ENCODE data around the gene WNT7A.

GRCh38 chr3:13772321-13772745, 107.5 kb downstream of the WNT7A start:
- no peak for TF ChIP-seq CTCF (IDR thresholded peaks at IDR 0.05)
- TF ChIP-seq POLR2AphosphoS5 (IDR thresholded peaks at IDR 0.05; ENCODE audit: low read depth, low read length): no peak
- no peak for TF ChIP-seq REST (IDR thresholded peaks at IDR 0.05; ENCODE audit: low read depth, low read length)
- TF ChIP-seq RXRA (IDR thresholded peaks at IDR 0.05; ENCODE audit: borderline replicate concordance, low read depth): no peak
- TF ChIP-seq SIN3A (IDR thresholded peaks at IDR 0.05; ENCODE audit: borderline replicate concordance, low read depth, low read length): no peak

All from SK-N-SH (cell line).